WTC11 (cell line): ENCODE results near the gene CCNB2. TPM values are rescaled to one million over a fixed set of nuclear protein-coding genes. Genes with fewer than 3 reads are reported as not detected.
A peak's percentile ranks its signal among the peaks of the same experiment; 100 is the strongest.
"Not testable (repeated sequence)": the region's sequence is repeated elsewhere in the genome, so short reads cannot be mapped to it uniquely, and the experiment has no call there.

Source experiments
- ATAC-seq: fragments of 200-7000 bp; cut with Tn5 transposase; 2 replicates; pipeline ENCODE4 v1.10.0; 2021; ENCODE audit warnings: mild to moderate bottlenecking, moderate library complexity
- CTCF ChIA-PET: fragments of 300-600 bp; sonication (Branson Sonifier 250); formaldehyde crosslinking; loops from one replicate; lab custom pipeline; 2021; ENCODE audit warnings: antibody characterized with exemption; lab: Charles Lee
- POLR2A ChIA-PET: fragments of 350-600 bp; sonication (Branson Sonifier 250); formaldehyde crosslinking; loops from one replicate; lab custom pipeline; 2021; ENCODE audit warnings: antibody characterized with exemption; lab: Charles Lee
- DNase-seq: peaks from one replicate; pipeline ENCODE4 v3.0.0; 2021; ENCODE audit warnings: low spot score
- H3K27ac Mint-ChIP-seq: 2 replicates; pipeline ENCODE4 v1.8.0; 2021; ENCODE audit warnings: mixed read lengths
- H3K27me3 Mint-ChIP-seq: 2 replicates; pipeline ENCODE4 v1.8.0; 2021; ENCODE audit warnings: low read depth, mild to moderate bottlenecking, moderate library complexity, mixed read lengths
- H3K36me3 Mint-ChIP-seq: 2 replicates; pipeline ENCODE4 v1.8.0; 2021; ENCODE audit warnings: mixed read lengths
- H3K4me1 Mint-ChIP-seq: 2 replicates; pipeline ENCODE4 v1.8.0; 2022; ENCODE audit warnings: mixed read lengths
- H3K4me3 Mint-ChIP-seq: 2 replicates; pipeline ENCODE4 v1.8.0; 2021; ENCODE audit warnings: mild to moderate bottlenecking, moderate library complexity, mixed read lengths
- H3K9me3 Mint-ChIP-seq: 2 replicates; pipeline ENCODE4 v1.8.0; 2021; ENCODE audit warnings: mixed read lengths
- CTCF ChIP-seq: fragments of 200-600 bp; IDR thresholded peaks from 2 replicates; pipeline ENCODE4 v1.8.0; 2022; ENCODE audit warnings: antibody characterized with exemption
- ELF4 ChIP-seq: sonication (generic); formaldehyde crosslinking; IDR thresholded peaks from 2 replicates; pipeline ENCODE4 v1.8.1; 2022; ENCODE audit warnings: low read depth, mild to moderate bottlenecking, moderate library complexity, missing genetic modification reagents
- ESRRA ChIP-seq: sonication (generic); formaldehyde crosslinking; IDR thresholded peaks from 2 replicates; pipeline ENCODE4 v1.8.1; 2022; ENCODE audit warnings: mild to moderate bottlenecking, missing genetic modification reagents, borderline replicate concordance
- FOXK1 ChIP-seq: sonication (generic); formaldehyde crosslinking; IDR thresholded peaks from 2 replicates; pipeline ENCODE4 v1.8.0; 2022; ENCODE audit warnings: mild to moderate bottlenecking, moderate library complexity, missing genetic modification reagents
- HMGA2 ChIP-seq: fragments of 250-450 bp; sonication (Bioruptor Pico); IDR thresholded peaks from 2 replicates; pipeline ENCODE4 v1.4.0; 2021; ENCODE audit warnings: mild to moderate bottlenecking, moderate library complexity
- JAZF1 ChIP-seq: fragments of 250-450 bp; sonication (Bioruptor Pico); IDR thresholded peaks from 2 replicates; pipeline ENCODE4 v1.9.0; 2021; ENCODE audit warnings: moderate library complexity, mild to moderate bottlenecking, inconsistent platforms
- JUN ChIP-seq: sonication (generic); formaldehyde crosslinking; IDR thresholded peaks from 2 replicates; pipeline ENCODE4 v1.8.0; 2023; ENCODE audit warnings: mild to moderate bottlenecking, missing genetic modification reagents
- MYBL2 ChIP-seq: sonication (generic); formaldehyde crosslinking; IDR thresholded peaks from 2 replicates; pipeline ENCODE4 v1.8.1; 2023; ENCODE audit warnings: mild to moderate bottlenecking, moderate library complexity, missing genetic modification reagents
- NR1H2 ChIP-seq: sonication (generic); formaldehyde crosslinking; IDR thresholded peaks from 2 replicates; pipeline ENCODE4 v1.9.0; 2021; ENCODE audit warnings: mild to moderate bottlenecking, moderate library complexity, missing genetic modification reagents
- NR2C2 ChIP-seq: sonication (generic); formaldehyde crosslinking; IDR thresholded peaks from 2 replicates; pipeline ENCODE4 v1.8.0; 2022; ENCODE audit warnings: mild to moderate bottlenecking, missing genetic modification reagents
- PRDM15 ChIP-seq: sonication (generic); formaldehyde crosslinking; IDR thresholded peaks from 2 replicates; pipeline ENCODE4 v1.8.0; 2022; ENCODE audit warnings: missing genetic modification reagents
- SP1 ChIP-seq: sonication (generic); formaldehyde crosslinking; conservative IDR thresholded peaks from 2 replicates; pipeline ENCODE4 v1.8.1; 2022; ENCODE audit warnings: missing genetic modification reagents
- TP53 ChIP-seq: sonication (generic); formaldehyde crosslinking; IDR thresholded peaks from 2 replicates; pipeline ENCODE4 v1.8.1; 2023; ENCODE audit warnings: mild to moderate bottlenecking, missing genetic modification reagents
- USF2 ChIP-seq: sonication (generic); formaldehyde crosslinking; IDR thresholded peaks from 2 replicates; pipeline ENCODE4 v1.8.1; 2023; ENCODE audit warnings: mild to moderate bottlenecking, missing genetic modification reagents, moderate library complexity
- ZNF263 ChIP-seq: sonication (generic); formaldehyde crosslinking; IDR thresholded peaks from 2 replicates; pipeline ENCODE4 v1.8.1; 2022; ENCODE audit warnings: low read depth, mild to moderate bottlenecking, moderate library complexity, missing genetic modification reagents
- ZNF671 ChIP-seq: fragments of 250-450 bp; sonication (Bioruptor Pico); IDR thresholded peaks from 2 replicates; pipeline ENCODE4 v1.8.0; 2021; ENCODE audit warnings: mild to moderate bottlenecking
- total RNA-seq: library from RNA; stranded (reverse); gene quantifications from 3 replicates; pipeline ENCODE4 v1.2.3, GENCODE V29; 2021
- TF ChIP-seq, protein P1 (sequence below): sonication (generic); formaldehyde crosslinking; IDR thresholded peaks from 2 replicates; pipeline ENCODE4 v1.8.0; 2023; ENCODE audit warnings: mild to moderate bottlenecking, missing genetic modification reagents

The CCNB2 gene
- total RNA-seq, 1 experiment from 2014 or later, result 93.3 TPM

DNA sequence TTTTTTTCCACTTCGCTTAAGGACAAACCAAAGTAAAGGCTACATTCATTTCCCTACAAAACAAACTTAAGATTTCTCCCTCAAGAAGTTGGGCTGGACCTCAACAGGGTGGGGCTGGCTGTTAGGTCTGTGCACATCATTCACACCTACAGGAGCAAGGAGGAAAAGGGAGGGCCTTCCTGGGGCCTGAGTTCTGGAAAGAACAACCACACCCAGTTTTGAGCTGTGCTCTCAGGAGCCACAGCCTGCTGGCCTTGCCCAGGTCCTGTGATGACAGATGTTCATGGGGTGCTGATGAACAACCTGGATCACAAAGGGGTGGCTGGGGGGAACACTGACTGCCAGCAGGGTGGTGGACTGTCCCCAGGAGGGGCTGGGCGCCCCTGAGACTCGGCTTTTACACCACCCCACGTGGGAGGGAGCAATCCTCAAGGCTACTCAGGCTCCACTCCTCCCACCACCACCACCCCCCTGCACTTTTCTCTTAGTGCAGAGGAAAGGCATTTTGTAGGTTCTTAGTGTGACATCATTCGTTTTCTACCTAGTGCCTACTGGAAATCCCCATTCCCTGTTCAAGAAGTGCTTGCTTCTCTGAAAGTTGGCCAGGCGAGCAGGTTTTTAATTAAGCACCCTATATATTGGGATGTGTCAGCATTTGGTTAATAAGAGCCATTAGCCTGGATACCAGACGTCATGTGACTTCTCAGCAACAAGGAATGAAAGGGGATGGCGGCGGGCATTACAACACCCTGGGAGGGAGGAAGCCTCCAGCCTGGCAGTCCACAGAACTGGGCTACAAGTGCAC lies 35.7 kb downstream of the CCNB2 start:
- POLR2A ChIA-PET, result no interaction called here
- CTCF ChIA-PET, result no interaction called here
- Mint-ChIP-seq H3K27me3 (no peaks in the 10 kb centered on the region), H3K4me3 (no peak overlapping the region), H3K4me1 (peaks cover 5% of the 10 kb centered on the region), H3K27ac (0 out of 2 replicates have a peak overlapping the region, but pooled peaks have one; percentile 9), H3K9me3 (no peaks in the 10 kb centered on the region), H3K36me3 (peaks cover 53% of the 10 kb centered on the region)
- TF ChIP-seq NR1H2 (CRISPR knock-in tag) (no peak), ZNF263 (CRISPR knock-in tag) (no peak), ESRRA (no peak), ELF4 (no peak)
- DNase-seq (no peak), ATAC-seq (no peak)

DNA sequence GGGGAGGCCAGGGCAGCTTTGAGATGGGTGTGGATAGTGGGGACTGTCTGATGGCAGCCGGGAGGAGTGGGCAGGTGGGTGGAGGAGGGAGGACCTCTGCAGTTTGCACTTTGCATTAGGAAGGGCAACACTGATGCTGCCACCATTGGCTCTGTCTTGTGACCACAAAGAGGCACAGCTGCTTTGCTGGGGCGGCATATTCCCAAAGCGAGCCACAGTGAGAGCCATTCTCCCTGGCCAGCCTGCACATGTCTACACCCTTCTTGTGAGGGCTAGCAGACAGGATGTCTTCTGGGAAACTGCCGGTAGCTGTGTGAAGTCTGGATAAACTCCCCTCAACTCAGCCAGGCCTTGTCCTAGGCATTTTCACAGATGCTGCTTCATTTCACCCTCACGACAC lies 38.3 kb downstream of the CCNB2 start:
- Mint-ChIP-seq H3K9me3 (no peaks in the 10 kb centered on the region), H3K4me3 (no peak overlapping the region), H3K27me3 (no peaks in the 10 kb centered on the region), H3K4me1 (peaks cover 15% of the 10 kb centered on the region), H3K27ac (no peak overlapping the region), H3K36me3 (peaks cover 41% of the 10 kb centered on the region)
- no peak for ATAC-seq
- DNase-seq, result no peak
- CTCF ChIA-PET, result no interaction called here
- POLR2A ChIA-PET, result no interaction called here
- TF ChIP-seq, protein P1, sequence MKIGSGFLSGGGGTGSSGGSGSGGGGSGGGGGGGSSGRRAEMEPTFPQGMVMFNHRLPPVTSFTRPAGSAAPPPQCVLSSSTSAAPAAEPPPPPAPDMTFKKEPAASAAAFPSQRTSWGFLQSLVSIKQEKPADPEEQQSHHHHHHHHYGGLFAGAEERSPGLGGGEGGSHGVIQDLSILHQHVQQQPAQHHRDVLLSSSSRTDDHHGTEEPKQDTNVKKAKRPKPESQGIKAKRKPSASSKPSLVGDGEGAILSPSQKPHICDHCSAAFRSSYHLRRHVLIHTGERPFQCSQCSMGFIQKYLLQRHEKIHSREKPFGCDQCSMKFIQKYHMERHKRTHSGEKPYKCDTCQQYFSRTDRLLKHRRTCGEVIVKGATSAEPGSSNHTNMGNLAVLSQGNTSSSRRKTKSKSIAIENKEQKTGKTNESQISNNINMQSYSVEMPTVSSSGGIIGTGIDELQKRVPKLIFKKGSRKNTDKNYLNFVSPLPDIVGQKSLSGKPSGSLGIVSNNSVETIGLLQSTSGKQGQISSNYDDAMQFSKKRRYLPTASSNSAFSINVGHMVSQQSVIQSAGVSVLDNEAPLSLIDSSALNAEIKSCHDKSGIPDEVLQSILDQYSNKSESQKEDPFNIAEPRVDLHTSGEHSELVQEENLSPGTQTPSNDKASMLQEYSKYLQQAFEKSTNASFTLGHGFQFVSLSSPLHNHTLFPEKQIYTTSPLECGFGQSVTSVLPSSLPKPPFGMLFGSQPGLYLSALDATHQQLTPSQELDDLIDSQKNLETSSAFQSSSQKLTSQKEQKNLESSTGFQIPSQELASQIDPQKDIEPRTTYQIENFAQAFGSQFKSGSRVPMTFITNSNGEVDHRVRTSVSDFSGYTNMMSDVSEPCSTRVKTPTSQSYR (CRISPR knock-in tag), result no peak
- no peak for TF ChIP-seq NR2C2 (CRISPR knock-in tag)
- TF ChIP-seq MYBL2, result no peak
- no peak for TF ChIP-seq CTCF
- TF ChIP-seq SP1 (CRISPR knock-in tag), result no peak
- no peak for TF ChIP-seq JAZF1 (CRISPR knock-in tag)
- TF ChIP-seq HMGA2 (CRISPR knock-in tag), result no peak
- no peak for TF ChIP-seq FOXK1 (CRISPR knock-in tag)
- no peak for TF ChIP-seq PRDM15
- no peak for TF ChIP-seq TP53 (CRISPR knock-in tag)
- TF ChIP-seq JUN (CRISPR knock-in tag), result no peak
- no peak for TF ChIP-seq ZNF671 (CRISPR knock-in tag)
- TF ChIP-seq ESRRA, result no peak
- no peak for TF ChIP-seq USF2 (CRISPR knock-in tag)

DNA sequence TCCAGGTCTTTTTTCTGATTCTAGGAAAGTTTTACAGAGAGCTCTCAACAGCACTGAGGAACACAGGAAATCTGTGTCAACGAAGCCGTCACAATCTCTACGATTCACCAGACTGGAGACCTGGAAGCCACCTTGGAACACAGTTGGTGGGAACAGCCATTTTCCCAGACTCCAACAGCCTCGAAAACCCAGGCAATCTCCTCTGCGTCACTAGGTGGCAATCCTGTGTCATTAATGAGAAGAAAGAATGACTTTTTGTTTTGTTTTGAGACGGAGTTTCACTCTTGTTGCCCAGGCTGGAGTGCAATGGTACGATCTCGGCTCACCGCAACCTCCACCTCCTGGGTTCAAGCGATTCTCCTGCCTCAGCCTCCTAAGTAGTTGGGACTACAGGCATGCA lies 39.6 kb downstream of the CCNB2 start:
- POLR2A ChIA-PET, H3K9me3 Mint-ChIP-seq, H3K27ac Mint-ChIP-seq, H3K4me3 Mint-ChIP-seq, H3K27me3 Mint-ChIP-seq, CTCF ChIA-PET, ATAC-seq: not testable (repeated sequence)
- Mint-ChIP-seq H3K36me3 (peaks cover 39% of the 10 kb centered on the region), H3K4me1 (peaks cover 26% of the 10 kb centered on the region)
- peak; percentile 23 for DNase-seq
